Occipital lobe (tissue), 2 donors: ENCODE data around the gene SPRING1. TPM values are rescaled to one million over a fixed set of nuclear protein-coding genes. Genes with fewer than 3 reads are reported as not detected.
A peak's percentile ranks its signal among the peaks of the same experiment; 100 is the strongest.
"Not testable (repeated sequence)": the region's sequence is repeated elsewhere in the genome, so short reads cannot be mapped to it uniquely, and the experiment has no call there.

Experiments
- DNase-seq: peaks from one replicate; lab custom pipeline; 2025; lab: John Stamatoyannopoulos, UW
- total RNA-seq: library from RNA; depleted of rRNA; stranded (reverse); fragments of >200 nt; gene quantifications from one replicate; pipeline ENCODE4 v1.2.3, GENCODE V29; 2014

SPRING1 gene
- 27.6 TPM for total RNA-seq

GRCh38 chr12:116737774-116738657 lies at the start of gene SPRING1, which contains the start of gene RNFT2:
Gene SPRING1 (minus strand): TSS chr12:116738069. CDS start chr12:116737900, 169 bp downstream.
Gene RNFT2 (plus strand): TSS chr12:116738315. CDS start chr12:116740498, 2,183 bp downstream.
- peak; percentile 99 for DNase-seq

GRCh38 chr12:116784238-116784612 lies 46.4 kb upstream of the SPRING1 start:
- DNase-seq: no peak

- DNase-seq: no peak
Measured at GRCh38 chr12:116783525-116784237, 45.8 kb upstream of the SPRING1 start.

GRCh38 chr12:116780942-116781341 lies 43.1 kb upstream of the SPRING1 start:
- DNase-seq: no peak

- DNase-seq: no peak
Measured at GRCh38 chr12:116779597-116779996, 41.7 kb upstream of the SPRING1 start.

- no peak for DNase-seq
Measured at GRCh38 chr12:116777245-116777644, 39.4 kb upstream of the SPRING1 start.

- no peak for DNase-seq
Measured at GRCh38 chr12:116774020-116774419, 36.2 kb upstream of the SPRING1 start.

- no peak for DNase-seq
Measured at GRCh38 chr12:116773276-116773731, 35.4 kb upstream of the SPRING1 start.

- DNase-seq: no peak
Measured at GRCh38 chr12:116771651-116772050, 33.8 kb upstream of the SPRING1 start.

- no peak for DNase-seq
Measured at GRCh38 chr12:116766746-116767145, 28.9 kb upstream of the SPRING1 start.

GRCh38 chr12:116766285-116766684 lies 28.4 kb upstream of the SPRING1 start:
- no peak for DNase-seq

- DNase-seq: no peak
Measured at GRCh38 chr12:116765271-116765670, 27.4 kb upstream of the SPRING1 start.

- DNase-seq: no peak
Measured at GRCh38 chr12:116761499-116761898, 23.6 kb upstream of the SPRING1 start.

- no peak for DNase-seq
Measured at GRCh38 chr12:116760622-116761020, 22.8 kb upstream of the SPRING1 start.

- DNase-seq: no peak
Measured at GRCh38 chr12:116759783-116760621, 22.1 kb upstream of the SPRING1 start.

GRCh38 chr12:116754783-116755182 lies 16.9 kb upstream of the SPRING1 start:
- not testable (repeated sequence) for DNase-seq

GRCh38 chr12:116754097-116754496 lies 16.2 kb upstream of the SPRING1 start:
- DNase-seq: not testable (repeated sequence)

- DNase-seq: no peak
Measured at GRCh38 chr12:116750298-116750697, 12.4 kb upstream of the SPRING1 start.

GRCh38 chr12:116749884-116750283 lies 12.0 kb upstream of the SPRING1 start:
- no peak for DNase-seq

- no peak for DNase-seq
Measured at GRCh38 chr12:116745554-116745953, 7.7 kb upstream of the SPRING1 start.

- no peak for DNase-seq
Measured at GRCh38 chr12:116744766-116745165, 6.9 kb upstream of the SPRING1 start.
